NCI-H1092 treated with DMSO at 0.1 percent for 48 hours (cell line): ENCODE data around the gene RIMBP2.
A peak's percentile ranks its signal among the peaks of the same experiment; 100 is the strongest.
"Not testable (repeated sequence)": the region's sequence is repeated elsewhere in the genome, so short reads cannot be mapped to it uniquely, and the experiment has no call there.

Experiments
- DNase-seq: peaks from one replicate; lab custom pipeline; 2025; lab: John Stamatoyannopoulos, UW

RIMBP2 gene

DNA sequence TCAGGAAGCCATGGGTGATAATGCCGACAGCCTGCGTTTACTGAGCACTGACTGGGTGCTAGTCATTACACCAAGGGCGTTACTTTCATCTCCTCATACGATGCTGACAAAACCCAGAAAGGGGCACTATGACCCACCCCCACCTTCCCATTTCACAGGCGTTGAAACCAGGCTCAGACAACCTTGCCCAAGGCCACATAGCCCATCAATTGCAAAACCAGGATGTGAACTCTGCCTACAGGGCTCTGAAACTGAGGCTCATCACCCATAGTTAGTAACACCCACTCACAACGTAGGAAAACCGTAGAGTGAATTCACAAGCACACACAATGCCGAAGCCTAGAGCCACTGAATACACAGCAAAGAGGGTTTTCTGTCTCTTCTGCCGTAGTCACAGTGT is 119.9 kb downstream of the RIMBP2 start:
- no peak for DNase-seq

DNA sequence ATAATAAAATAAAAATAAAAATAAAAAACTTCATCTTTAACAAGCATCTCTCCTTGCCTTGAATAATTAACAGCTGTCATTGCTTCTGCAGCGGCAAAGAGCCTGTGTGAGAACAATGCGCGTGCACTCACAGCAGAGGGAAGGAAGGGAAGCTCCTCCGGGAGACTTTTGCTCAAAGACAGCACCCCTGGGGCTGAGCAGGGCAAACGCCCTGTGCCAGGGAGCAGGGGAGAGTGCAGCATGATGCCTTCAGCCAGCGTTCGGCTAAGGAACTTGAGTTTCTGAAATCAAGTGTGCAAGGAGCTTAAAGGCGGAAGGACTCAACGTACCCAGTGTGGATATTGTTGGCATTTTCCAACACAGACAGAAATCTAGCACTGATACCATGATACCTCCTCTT is 120.5 kb downstream of the RIMBP2 start:
- no peak for DNase-seq

DNA sequence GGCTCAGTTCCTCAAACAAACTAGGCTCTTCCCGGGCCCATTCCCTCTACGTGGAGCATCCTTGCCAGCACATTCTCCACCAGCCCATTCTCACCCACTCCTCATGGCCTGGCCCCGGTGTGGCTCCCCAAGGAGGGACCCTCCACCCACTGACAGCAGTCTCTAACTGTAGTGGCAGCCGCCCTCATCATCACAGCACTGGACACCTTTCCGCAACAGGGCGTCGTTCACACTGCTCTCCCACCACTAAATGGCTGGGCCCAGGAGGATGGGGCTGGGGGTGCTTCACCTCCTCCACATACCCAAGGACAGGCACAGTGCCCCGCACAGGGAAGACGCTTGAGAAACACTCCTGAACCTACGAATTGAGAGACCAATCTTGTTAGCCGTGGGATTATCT is 123.0 kb downstream of the RIMBP2 start:
- DNase-seq = no peak

DNA sequence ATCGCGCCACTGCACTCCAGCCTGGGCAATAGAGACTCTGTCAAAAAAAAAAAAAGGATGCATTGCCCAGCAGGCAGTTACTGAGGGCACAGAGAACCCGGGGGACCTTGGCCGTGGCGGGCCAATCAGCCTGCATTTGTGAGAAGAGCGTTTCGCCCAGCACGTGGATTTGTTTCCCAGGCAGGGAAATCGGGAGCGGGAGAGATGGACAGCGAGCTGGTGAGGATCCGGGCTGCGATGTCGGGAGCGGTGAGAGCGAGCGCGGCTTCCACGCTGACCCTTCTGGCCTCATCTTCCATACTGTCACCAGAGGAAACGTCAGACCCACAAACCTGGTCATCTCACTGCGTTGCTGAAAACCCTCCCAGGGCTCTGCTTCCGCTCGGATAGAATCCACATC is 123.5 kb downstream of the RIMBP2 start:
- no peak for DNase-seq

DNA sequence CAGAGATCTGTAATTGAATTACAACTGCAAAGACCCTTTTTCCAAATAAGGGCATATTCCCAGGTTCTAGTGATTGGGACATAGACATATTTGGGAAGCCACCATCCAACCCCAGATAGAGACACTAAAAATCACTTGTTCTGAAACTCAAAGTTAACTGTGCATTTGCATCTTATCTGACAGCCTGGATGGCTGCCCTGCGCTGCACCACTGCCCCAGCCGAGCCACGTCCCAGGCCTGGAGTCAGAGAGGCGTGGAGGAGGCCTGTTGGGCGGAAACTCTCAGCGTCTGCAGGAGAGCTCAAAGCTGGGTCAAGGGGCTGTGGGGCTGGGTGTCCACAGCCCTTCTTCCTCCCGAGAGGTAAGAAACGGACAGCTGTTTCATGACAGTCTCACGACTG is 124.4 kb downstream of the RIMBP2 start:
- no peak for DNase-seq

DNA sequence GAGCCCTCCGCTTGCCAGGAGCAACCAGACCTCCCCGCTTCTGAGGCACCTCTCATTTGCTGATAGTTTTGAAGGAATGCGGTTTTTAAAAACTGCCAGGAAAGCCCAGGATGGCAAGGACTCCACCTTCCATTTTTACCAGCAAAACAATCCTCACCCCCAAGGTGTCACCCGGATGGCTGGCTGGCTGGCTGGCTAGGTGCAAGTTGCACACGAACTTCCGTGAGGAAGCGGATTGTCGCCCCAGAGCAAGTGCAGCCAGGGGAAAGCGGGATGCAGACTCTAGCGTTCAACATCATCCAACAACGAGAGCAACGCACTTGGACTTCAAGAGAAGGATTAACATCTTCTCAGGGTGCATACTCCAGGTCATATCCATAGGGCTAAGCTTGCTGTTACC is 125.4 kb downstream of the RIMBP2 start:
- DNase-seq = no peak

DNA sequence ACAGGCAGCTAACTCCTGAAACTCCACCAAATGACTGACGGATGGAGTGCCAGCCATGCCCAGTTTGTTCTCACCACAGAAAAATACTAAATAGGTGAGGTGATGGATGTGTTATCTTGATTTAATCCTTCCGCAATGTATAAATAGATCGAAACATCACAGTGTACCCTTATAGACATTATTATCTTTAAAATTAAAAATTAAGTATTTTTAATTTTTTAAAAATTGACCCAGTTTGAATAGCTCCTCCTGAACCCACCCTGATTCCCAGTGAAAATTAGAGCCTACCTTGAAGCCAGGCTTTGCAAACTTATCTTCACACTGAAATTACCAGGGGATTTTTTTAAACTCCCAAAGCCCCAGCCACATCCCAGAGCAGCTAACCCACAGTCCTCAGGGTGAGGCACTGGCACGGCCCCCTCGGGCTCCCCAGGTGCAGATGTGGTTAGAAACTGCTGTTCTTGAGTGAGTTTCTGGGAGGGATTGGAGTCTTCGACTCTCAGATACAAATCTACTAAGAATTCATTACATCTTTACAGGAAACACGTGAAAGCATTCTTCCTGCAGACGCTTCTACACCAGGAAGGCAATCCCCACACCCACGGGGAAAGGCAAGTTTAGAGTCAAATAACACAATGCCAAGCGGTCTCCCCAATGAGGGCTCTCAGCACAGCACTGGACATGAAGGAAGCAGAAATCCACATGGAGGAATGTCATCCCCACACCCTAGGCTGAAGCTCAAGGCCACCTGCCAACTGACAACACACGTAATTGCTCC is 126.4 kb downstream of the RIMBP2 start:
- no peak for DNase-seq

DNA sequence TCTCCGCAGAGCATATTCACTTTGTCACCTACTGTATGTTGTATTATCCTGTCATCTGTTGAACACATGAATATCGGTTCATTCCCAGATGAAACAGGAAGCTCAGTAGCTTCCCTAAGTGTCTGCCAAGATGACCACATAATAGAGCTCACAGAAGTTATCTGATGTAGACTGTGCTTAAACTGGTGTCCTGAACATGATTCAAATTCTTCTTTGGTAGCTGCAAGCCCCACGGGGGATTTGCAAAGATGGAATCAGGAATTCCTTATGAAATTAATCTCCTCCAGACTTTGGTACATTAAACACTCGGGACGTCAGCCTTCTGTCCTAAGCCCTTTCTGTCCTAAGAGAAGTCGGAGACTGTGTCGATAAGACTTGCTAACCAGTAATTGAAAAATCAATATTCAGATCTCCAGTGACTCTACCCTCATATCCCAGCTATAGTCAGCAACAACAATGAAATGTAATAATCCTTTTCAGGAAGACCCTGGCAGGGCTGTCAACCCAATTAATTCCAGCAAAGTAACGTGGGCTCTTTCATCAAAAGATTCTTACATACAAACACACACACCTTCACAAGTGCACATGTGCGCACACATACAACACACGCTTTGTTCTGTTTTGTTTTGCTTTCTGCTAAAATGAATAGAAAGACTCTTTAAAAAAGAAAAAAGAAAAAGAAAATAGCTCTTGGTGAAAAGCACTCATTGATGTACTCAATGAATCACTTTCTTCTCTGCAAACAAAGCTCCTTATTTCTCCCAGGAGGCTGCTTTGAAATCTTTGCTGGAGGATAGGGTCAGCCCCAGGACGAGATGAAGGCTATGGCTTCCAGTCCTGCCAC is 127.2 kb downstream of the RIMBP2 start:
- DNase-seq = no peak

DNA sequence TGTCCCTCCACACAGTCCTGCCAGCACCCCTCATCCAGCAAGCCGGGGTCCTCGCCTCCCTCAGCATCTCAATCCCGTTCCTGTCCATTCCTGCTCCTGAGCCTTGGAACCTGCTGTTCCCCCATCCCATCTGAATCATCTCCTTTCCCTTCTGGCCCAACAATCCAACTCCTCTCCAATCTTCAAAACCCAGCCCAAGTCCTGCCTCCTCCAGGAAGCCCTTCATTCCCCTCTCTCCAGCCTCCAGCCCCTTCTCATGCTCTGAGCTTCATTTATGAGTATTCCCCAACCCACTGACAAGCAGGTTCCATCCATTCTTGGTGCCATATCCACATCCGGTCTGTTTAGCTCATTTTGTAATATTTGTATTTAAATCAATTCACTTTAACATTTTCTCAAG is 128.1 kb downstream of the RIMBP2 start:
- no peak for DNase-seq

DNA sequence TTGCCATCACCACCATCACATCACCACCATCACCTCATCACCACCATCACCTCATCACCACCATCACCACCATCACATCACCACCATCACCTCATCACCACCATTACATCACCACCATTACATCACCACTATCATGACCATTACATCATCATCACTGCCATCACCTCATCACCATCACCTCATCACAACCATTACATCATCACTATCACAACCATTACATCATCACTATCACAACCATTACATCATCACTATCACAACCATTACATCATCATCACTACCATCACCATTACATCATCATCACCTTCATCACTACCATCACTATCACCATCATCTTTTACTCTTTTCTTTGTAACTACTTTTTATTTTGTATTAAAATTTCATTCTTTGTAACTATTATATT is 131.6 kb downstream of the RIMBP2 start:
- not testable (repeated sequence) for DNase-seq

DNA sequence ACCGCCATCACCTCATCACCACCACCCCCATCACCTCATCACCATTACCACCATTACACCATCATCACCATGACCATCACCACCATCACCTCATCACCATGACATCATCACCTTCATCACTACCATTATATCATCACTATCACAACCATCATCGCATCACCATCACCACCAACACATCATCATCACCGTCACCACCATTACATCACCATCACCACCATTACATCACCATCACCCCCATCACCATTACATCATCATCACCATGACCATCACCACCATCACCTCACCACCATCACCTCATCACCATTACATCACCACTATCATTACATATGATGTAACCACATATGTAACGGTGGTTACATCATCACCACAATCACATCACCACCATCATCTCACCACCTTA is 132.3 kb downstream of the RIMBP2 start:
- DNase-seq = no peak

DNA sequence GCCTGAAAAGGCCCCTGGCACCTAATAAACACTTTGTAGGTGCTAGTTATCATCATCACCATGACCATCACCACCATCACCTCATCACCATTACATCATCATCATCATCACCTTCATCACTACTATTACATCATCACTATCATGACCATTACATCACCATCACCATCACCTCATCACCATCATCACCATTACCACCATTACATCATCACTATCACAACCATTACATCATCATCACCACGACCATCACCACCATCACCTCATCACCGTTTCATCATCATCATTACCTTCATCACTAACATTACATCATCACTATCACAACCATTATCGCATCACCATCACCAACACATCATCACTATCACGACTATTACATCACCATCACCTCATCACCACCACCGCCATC is 132.8 kb downstream of the RIMBP2 start:
- DNase-seq = no peak

DNA sequence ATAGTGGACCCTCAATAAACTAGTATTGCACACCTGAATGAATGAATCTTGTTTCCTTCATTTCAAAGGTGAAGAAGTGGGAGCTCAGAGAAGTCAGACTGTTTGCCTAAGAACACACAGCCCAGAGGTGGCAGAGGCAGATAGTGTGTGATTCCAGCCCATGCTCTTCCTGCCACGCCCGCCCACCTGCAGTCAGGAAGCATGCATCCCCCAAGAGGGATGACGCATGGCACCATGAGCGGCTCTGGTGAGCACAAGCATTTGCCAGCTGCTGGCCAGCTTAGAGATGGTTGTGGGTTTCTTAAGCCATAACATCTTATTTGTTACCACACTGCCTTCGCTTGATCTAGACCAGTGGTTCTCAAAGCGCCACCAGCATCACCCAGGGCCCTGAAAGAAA is 133.8 kb downstream of the RIMBP2 start:
- DNase-seq = no peak

DNA sequence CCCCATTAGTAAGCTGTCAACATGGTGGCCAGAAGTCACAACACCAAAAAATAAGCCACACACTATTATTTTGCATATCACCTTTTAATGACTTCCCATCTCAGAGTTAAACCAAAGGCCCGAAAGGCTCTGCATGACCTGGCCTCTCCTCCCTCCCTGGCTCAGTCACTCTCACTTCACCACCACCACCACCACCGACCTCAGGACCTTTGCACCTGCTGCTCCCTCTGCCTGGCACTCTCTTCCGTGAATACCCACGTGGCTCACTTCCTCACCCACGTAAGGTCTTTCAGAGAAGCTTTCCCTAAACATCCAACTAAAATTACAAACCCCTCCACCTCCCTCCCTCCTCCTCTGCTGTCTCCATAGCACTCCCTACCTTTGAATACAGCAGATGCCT is 134.3 kb downstream of the RIMBP2 start:
- no peak for DNase-seq

DNA sequence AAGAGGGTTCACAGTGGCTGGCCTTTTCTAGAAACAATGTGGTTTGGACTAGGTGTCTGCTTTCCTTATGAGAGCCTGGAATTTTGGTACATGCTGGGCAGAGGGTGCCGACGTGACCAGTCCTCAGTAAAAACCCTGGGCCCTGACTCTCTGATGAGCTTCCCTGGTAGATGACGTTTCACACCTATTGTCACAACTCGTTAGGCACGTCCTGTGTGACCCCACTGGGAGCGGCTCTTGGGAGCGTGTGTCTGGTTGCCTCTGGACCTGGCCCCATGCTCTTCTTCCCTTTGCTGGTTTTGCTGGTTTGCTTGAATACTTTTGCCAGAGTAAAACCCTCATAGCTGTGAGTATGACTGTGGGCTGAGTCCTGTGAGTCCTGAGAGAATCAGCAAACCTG is 136.9 kb downstream of the RIMBP2 start:
- no peak for DNase-seq

DNA sequence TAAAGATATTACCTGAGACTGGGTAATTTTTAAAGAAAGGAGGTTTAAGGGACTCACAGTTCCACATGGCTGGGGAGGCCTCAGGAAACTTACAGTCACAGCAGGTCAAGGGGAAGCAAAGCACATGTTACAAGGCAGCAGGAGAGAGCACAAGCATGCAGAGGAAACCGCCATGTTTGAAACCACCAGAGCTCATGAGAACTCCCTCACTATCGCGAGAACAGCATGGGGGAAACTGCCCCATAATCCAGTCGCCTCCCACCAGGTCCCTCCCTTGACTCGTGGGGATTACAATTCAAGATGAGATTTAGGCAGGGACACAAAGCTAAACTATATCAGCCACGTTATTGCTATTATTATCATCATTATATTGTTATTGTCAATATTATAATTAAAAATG is 138.7 kb downstream of the RIMBP2 start:
- DNase-seq = no peak

DNA sequence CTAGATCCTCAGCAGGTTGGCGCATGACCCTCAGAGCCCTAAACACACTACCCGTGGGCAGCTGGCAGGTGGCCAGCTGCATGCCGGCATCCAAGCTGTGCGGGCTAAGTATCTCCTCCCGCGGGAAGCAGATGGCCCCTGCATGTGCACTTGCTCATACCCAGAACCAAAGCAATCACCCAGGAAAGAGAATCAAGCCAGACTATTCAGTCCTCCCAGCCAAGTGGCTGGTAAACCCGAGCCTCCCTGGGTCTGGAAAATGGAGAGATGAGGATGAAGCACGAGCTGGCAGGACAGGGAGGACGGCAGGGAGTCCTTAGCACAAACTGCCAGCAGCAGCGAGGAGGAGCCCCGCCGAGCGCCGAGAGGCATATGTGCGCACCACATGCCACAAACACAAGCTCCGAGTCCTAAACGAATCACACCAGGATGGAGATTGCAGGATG is 139.7 kb downstream of the RIMBP2 start:
- DNase-seq = peak; percentile 58

DNA sequence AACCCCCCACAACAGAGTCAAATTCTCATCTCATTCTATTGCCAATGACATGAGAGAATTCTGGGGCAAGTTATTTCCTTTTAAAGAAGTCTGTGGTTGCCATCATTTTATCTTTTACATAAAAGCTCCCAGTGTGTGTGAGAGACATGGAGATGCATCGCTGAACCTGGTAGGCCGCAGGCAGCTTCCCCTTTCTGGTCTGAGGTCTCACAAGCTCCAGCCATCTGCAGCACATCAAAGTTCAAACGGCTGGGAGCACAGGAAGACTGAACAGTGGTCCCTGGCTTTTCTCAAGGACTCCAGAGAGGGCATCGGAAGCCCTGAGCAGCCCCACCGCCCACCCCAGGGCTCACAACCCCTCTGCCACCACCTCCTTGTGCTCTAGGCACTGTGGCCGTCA is 141.7 kb downstream of the RIMBP2 start:
- DNase-seq = no peak

DNA sequence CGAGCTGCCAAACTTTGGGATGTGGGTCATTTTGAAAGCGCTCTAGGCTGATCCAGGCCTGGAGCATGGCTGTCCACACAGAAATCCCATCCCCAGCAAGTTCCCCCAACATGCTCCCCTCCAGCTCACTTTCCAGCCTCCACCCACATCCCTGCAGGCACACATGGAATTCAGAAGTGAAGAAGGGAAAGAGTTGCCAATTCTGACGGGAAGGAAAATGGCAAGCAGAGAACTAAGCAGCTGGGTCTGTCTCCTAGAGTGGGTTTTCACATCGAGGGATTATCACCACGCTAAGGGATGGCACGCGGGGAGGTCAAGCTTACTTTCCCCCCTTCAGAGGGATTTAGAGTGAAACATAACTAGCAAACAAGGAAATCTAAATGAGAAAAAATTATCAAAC is 142.3 kb downstream of the RIMBP2 start:
- DNase-seq = no peak

DNA sequence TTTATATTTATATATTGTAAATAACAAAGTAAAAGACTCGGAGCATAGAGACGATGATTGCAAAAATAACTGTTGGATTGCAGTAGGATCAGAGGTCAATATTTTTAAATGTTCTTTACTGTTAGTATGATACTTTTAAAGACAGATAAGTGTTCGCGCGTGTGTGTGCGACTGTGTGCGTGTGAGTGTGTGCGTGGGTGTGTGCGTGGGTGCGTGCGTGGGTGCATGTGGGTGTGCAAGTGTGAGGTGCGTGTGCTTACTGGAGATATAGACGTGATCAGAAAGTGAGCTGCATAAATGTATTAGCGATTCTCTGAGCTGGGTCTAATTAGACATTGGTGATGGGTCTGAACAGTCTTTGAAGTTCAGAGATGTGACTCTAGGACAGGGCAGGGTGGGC is 142.9 kb downstream of the RIMBP2 start:
- no peak for DNase-seq

DNA sequence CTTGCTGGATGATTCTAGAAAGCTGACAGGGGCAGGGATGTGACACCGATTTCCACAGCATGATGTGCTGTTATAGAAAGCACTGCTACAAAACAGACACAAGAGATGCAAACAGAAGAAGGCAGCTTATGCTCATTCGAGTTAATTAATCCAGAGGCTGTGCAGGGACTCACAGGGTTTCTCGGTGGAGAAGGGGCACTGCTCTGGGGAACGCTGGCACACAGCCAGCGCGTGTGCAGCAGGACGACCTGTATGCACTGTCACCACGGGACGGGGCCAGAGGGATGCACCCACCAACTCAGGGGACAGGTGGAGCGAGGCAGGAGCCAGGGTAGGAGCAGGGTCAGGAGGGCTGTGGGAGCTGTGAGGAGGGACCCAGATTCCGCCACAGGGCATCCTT is 143.5 kb downstream of the RIMBP2 start:
- DNase-seq = no peak

DNA sequence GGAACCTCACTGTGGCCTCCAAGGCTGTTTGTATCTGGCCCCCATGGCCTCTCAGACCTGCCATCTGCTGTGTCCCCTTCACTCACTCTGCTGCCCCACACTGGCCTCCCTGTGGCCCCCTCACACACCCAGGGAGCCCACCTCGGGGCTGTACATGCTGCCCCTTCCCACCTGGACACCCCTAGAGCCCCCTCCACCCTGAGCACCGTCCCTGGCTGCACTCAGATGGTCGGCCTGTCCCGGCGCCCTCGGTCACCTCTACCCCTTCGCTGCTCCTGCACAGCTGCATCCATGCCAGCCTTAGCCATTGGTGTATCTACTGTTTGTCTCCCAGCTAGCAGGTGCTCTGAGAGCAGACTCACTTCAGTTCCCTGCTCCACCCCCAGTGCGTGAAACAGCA is 144.4 kb downstream of the RIMBP2 start:
- no peak for DNase-seq

DNA sequence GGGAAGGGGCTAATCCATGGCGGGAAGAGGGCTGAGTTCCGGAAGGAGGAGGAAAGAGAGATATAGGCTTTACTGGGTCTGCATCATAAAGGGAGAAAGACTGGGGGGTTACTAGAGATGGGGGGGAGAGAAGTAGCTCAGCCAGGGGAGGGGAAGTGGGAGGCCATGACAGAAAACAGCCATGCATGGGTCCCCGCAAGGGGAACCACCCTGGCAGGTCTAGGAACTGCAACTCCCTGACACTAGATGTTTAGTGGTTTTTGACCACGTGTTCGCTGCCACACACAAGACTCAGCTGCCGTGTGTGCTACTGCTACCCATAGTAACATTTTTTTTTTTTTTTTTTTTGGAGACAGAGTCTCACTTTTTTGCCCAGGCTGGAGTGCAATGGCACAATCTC is 145.0 kb downstream of the RIMBP2 start:
- no peak for DNase-seq

DNA sequence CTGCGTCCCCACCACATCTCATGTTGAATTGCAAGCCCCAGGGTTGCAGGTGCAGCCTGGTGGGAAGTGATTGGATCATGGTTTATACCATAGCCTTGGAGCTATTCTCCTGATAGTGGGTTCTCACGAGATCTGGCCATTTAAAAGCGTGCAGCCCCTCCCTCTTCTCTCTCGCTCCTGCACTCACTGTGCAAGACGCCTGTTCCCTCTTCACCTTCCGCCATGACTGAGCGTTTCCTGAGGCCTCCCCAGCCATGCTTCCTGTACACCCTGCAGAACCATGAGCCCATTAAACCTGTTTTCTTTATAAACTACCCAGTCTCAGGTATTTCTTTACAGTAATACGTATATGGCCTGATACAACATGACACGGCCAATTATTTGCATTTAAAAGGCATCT is 146.6 kb downstream of the RIMBP2 start:
- DNase-seq = no peak
